CD4-positive, alpha-beta memory T cell (primary cell): Measurements from ENCODE around the gene POLQ. TPM values are rescaled to one million over a fixed set of nuclear protein-coding genes. Genes with fewer than 3 reads are reported as not detected.

ENCODE experiments used
- CTCF ChIA-PET: fragments of 350-600 bp; sonication (Branson Sonifier 250); formaldehyde crosslinking; loops from one replicate; lab custom pipeline; 2021; ENCODE audit warnings: inconsistent platforms; ENCODE audit not compliant: partially characterized antibody; lab: Charles Lee
- POLR2A ChIA-PET: fragments of 350-600 bp; sonication (Branson Sonifier 250); formaldehyde crosslinking; loops from one replicate; lab custom pipeline; 2021; ENCODE audit not compliant: partially characterized antibody; lab: Charles Lee
- DNase-seq, 5 donors: peaks; one replicate each; pipeline versions ENCODE4 v3.0.0 to v3.0.0-alpha.2; 2020 to 2022; ENCODE audit warnings: mixed read lengths in 1 of 5
- H3K27ac ChIP-seq: one replicate; pipeline ENCODE4 v1.7.0; 2013; ENCODE audit warnings: low read depth, low read length
- H3K27me3 ChIP-seq: 2 replicates; pipeline ENCODE4 v1.7.0; 2013; ENCODE audit warnings: mild to moderate bottlenecking, low read length, moderate library complexity; ENCODE audit not compliant: insufficient read depth
- H3K36me3 ChIP-seq: 2 replicates; pipeline ENCODE4 v1.7.0; 2013; ENCODE audit warnings: mild to moderate bottlenecking, low read length, moderate library complexity; ENCODE audit not compliant: insufficient read depth
- H3K4me1 ChIP-seq: 2 replicates; pipeline ENCODE4 v1.7.0; 2013; ENCODE audit warnings: mild to moderate bottlenecking, low read length, moderate library complexity; ENCODE audit not compliant: insufficient read depth
- H3K4me3 ChIP-seq, 2 donors: one replicate each; pipeline ENCODE4 v1.7.0; 2013; ENCODE audit warnings: low read length in 2 of 2, mild to moderate bottlenecking in 1 of 2
- H3K9me3 ChIP-seq, 2 donors: one replicate each; pipeline ENCODE4 v1.7.0; 2013; ENCODE audit warnings: low read length in 2 of 2, control low read depth in 1 of 2; ENCODE audit not compliant: control insufficient read depth in 1 of 2
- H3K27ac Mint-ChIP-seq, 7 donors: one replicate each; pipeline ENCODE4 v1.8.0; 2020 to 2021; ENCODE audit warnings: mixed read lengths in 7 of 7, mild to moderate bottlenecking in 6 of 7, inconsistent platforms in 3 of 7, moderate library complexity in 3 of 7
- H3K27me3 Mint-ChIP-seq, 2 donors: one replicate each; pipeline ENCODE4 v1.8.0; 2020 to 2021; ENCODE audit warnings: mixed read lengths in 2 of 2
- H3K36me3 Mint-ChIP-seq, 2 donors: one replicate each; pipeline ENCODE4 v1.8.0; 2020 to 2021; ENCODE audit warnings: mixed read lengths in 2 of 2, inconsistent platforms in 1 of 2, mild to moderate bottlenecking in 1 of 2
- H3K4me1 Mint-ChIP-seq, 4 donors: one replicate each; pipeline ENCODE4 v1.8.0; 2020 to 2021; ENCODE audit warnings: mixed read lengths in 4 of 4, mild to moderate bottlenecking in 1 of 4
- H3K4me3 Mint-ChIP-seq, 8 donors: one replicate each; pipeline ENCODE4 v1.8.0; 2020 to 2021; ENCODE audit warnings: mixed read lengths in 8 of 8, mild to moderate bottlenecking in 7 of 8, moderate library complexity in 6 of 8, inconsistent platforms in 3 of 8
- H3K9me3 Mint-ChIP-seq, 8 donors: one replicate each; pipeline ENCODE4 v1.8.0; 2020 to 2021; ENCODE audit warnings: mixed read lengths in 8 of 8, mild to moderate bottlenecking in 5 of 8, inconsistent platforms in 3 of 8, moderate library complexity in 1 of 8
- intact Hi-C: fragments of 100-400 bp; cut with micrococcal nuclease; formaldehyde crosslinking; loops from one replicate; pipeline ENCODE4 v1.15.1; 2023
- polyA plus RNA-seq, 2 donors: library from polyadenylated mRNA; unstranded; fragments of 300-500 nt; fragmentation: Illumina TruSeq; gene quantifications; one replicate each; pipeline ENCODE4 v1.2.3, GENCODE V29; 2021
- total RNA-seq, 2 experiments: library from RNA; stranded (reverse); gene quantifications; one replicate each; pipeline ENCODE4 v1.2.3, GENCODE V29; 2021

Gene POLQ
- total and polyA plus RNA-seq, 4 experiments from 2014 or later: 0.11 to 0.35 (median 0.30) TPM

DNA sequence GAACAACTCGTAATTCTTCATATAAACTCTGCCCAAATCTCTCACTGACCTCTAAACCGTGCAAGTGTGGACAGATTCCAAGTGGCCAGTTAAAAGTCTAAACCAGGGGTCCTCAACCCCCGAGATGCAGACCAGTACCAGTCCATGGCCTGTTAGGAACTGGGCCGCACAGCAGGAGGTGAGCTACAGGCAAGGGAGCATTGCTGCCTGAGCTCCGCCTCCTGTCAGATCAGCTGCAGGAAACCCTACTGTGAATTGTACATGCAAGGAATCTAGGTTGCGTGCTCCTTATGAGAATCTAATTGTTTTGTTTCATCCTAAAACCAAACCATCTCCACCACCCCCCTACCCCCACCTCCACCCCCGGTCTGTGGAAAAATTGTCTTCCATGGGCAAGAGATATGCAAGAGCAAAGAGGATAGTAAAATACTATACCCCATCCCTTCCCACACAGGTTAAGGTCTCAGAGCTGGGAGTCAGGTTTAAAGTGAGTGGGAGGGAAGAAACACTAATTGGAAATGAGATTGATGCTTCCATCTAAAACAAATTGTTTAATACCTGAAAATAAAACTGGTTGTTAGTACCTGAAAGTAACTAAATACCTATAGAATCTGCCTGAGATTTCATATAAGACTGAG lies 54.0 kb downstream of the POLQ start:
- H3K27me3 Mint-ChIP-seq: no peaks in the 10 kb centered on the region
- H3K9me3 ChIP-seq: no peaks in the 10 kb centered on the region
- no peak overlapping the region for H3K27ac Mint-ChIP-seq
- intact Hi-C loops: no loop called here
- no peaks in the 10 kb centered on the region for H3K4me1 Mint-ChIP-seq
- H3K27me3 ChIP-seq: no peaks in the 10 kb centered on the region
- no peaks in the 10 kb centered on the region for H3K9me3 Mint-ChIP-seq
- no peaks in the 10 kb centered on the region for H3K36me3 ChIP-seq
- H3K4me3 ChIP-seq: no peak overlapping the region
- H3K4me1 ChIP-seq: no peaks in the 10 kb centered on the region
- H3K27ac ChIP-seq: no peak overlapping the region
- no peak overlapping the region for H3K4me3 Mint-ChIP-seq
- no peak for DNase-seq
- no peaks in the 10 kb centered on the region for H3K36me3 Mint-ChIP-seq
- POLR2A ChIA-PET: no interaction called here
- CTCF ChIA-PET: no interaction called here

DNA sequence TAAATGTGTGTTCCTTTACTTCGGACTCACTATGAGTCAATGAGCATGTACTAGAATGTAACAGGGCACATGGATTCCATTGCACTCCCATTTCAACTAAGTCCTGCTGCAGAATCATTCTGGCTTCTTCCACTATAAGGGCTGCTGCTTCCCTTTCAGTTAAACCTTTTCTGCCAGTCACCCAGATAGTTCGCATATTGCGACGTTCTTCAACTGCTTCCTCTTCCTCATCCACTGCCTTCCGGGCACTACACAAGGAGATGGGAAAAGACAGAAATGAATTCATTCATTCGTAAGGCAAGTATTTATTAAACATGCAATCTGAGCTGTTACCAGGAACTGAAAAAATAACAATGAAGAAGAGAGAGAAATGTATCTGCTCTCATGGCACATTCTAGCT lies 55.6 kb downstream of the POLQ start:
- ChIA-PET POLR2A (no interaction called here), CTCF (no interaction called here)
- Mint-ChIP-seq H3K4me1 (no peaks in the 10 kb centered on the region), H3K36me3 (no peaks in the 10 kb centered on the region), H3K4me3 (no peak overlapping the region), H3K27me3 (no peaks in the 10 kb centered on the region), H3K9me3 (no peaks in the 10 kb centered on the region), H3K27ac (no peak overlapping the region)
- no peak overlapping the region for H3K4me3 ChIP-seq
- H3K27me3 ChIP-seq: no peaks in the 10 kb centered on the region
- DNase-seq: no peak
- H3K9me3 ChIP-seq: no peaks in the 10 kb centered on the region
- H3K4me1 ChIP-seq: no peaks in the 10 kb centered on the region
- intact Hi-C loops: no loop called here
- no peak overlapping the region for H3K27ac ChIP-seq
- H3K36me3 ChIP-seq: no peaks in the 10 kb centered on the region

- Mint-ChIP-seq H3K4me3 (no peak overlapping the region), H3K4me1 (no peaks in the 10 kb centered on the region), H3K9me3 (no peaks in the 10 kb centered on the region), H3K27ac (no peak overlapping the region), H3K27me3 (no peaks in the 10 kb centered on the region), H3K36me3 (no peaks in the 10 kb centered on the region)
- H3K4me1 ChIP-seq: no peaks in the 10 kb centered on the region
- H3K4me3 ChIP-seq: no peak overlapping the region
- intact Hi-C loops: no loop called here
- H3K27me3 ChIP-seq: no peaks in the 10 kb centered on the region
- POLR2A ChIA-PET: no interaction called here
- H3K36me3 ChIP-seq: no peaks in the 10 kb centered on the region
- CTCF ChIA-PET: no interaction called here
- DNase-seq: no peak
- no peaks in the 10 kb centered on the region for H3K9me3 ChIP-seq
- no peak overlapping the region for H3K27ac ChIP-seq
These were observed 57.2 kb downstream of the POLQ start for GRCh38 chr3:121488628-121489027.

DNA sequence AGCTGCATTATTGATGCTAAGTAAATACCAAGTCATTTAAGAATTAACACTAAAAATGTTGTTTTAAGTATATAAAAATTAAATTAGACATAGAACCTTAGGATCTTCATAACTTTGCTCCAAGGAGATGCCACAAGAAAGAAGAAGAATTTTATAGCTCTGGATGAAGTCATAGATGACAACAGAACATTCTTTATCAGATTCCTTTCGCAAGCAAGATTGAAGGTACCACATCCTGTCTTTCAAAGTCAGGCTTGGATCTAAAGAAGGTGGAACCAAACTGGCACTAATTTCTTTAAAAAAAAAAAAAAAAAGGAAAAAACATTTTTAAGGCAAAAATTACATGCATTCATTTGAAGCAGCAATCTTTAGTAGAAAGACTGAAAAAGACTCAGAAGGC lies 62.5 kb downstream of the POLQ start:
- no peaks in the 10 kb centered on the region for H3K4me1 Mint-ChIP-seq
- Histone ChIP-seq H3K9me3 (no peaks in the 10 kb centered on the region), H3K27ac (no peak overlapping the region), H3K27me3 (no peaks in the 10 kb centered on the region), H3K4me3 (no peak overlapping the region), H3K36me3 (no peaks in the 10 kb centered on the region), H3K4me1 (no peaks in the 10 kb centered on the region)
- no peaks in the 10 kb centered on the region for H3K9me3 Mint-ChIP-seq
- ChIA-PET CTCF (no interaction called here), POLR2A (no interaction called here)
- DNase-seq: no peak
- intact Hi-C loops: no loop called here
- H3K4me3 Mint-ChIP-seq: no peak overlapping the region
- H3K27ac Mint-ChIP-seq: no peak overlapping the region
- H3K36me3 Mint-ChIP-seq: no peaks in the 10 kb centered on the region
- no peaks in the 10 kb centered on the region for H3K27me3 Mint-ChIP-seq

- Mint-ChIP-seq H3K4me3 (no peak overlapping the region), H3K36me3 (no peaks in the 10 kb centered on the region), H3K4me1 (no peaks in the 10 kb centered on the region), H3K27ac (no peak overlapping the region), H3K9me3 (no peaks in the 10 kb centered on the region), H3K27me3 (no peaks in the 10 kb centered on the region)
- ChIA-PET CTCF (no interaction called here), POLR2A (no interaction called here)
- Histone ChIP-seq H3K27ac (no peak overlapping the region), H3K27me3 (no peaks in the 10 kb centered on the region), H3K4me1 (no peaks in the 10 kb centered on the region), H3K36me3 (no peaks in the 10 kb centered on the region), H3K9me3 (no peaks in the 10 kb centered on the region), H3K4me3 (no peak overlapping the region)
- intact Hi-C loops: no loop called here
- DNase-seq: no peak
These were observed 63.1 kb downstream of the POLQ start for GRCh38 chr3:121482660-121483059.

- no peak overlapping the region for H3K27ac ChIP-seq
- no peaks in the 10 kb centered on the region for H3K9me3 ChIP-seq
- POLR2A ChIA-PET: no interaction called here
- Mint-ChIP-seq H3K36me3 (no peaks in the 10 kb centered on the region), H3K27ac (no peak overlapping the region), H3K4me3 (no peak overlapping the region), H3K4me1 (no peaks in the 10 kb centered on the region), H3K27me3 (no peaks in the 10 kb centered on the region), H3K9me3 (no peaks in the 10 kb centered on the region)
- intact Hi-C loops: no loop called here
- H3K36me3 ChIP-seq: no peaks in the 10 kb centered on the region
- no peak for DNase-seq
- CTCF ChIA-PET: interaction anchor here (0.5 kb wide), 1 partner anchor 7 kb away, joined by 5 read pairs; no protein-coding TSS in a partner anchor
- H3K27me3 ChIP-seq: no peaks in the 10 kb centered on the region
- H3K4me3 ChIP-seq: no peak overlapping the region
- no peaks in the 10 kb centered on the region for H3K4me1 ChIP-seq
These were observed 64.5 kb downstream of the POLQ start for GRCh38 chr3:121481106-121481880.

DNA sequence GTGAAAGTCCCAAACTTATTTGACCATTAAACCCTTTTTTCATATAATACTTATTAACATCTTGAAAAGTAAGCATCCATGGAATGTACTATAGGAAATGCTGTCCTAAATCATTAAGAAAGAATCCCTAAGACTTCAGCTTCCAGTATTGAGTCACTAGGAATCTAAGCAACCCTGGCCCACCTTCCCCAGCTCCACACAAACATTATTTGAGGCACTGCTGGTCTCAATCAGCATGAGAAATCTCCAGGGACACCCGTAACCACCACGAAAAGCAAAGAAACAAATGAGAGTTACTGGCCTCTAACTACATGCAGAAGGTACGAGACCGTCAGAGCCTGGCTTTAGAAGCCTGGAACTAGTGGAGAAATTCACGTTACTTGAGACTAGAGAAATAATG lies 68.2 kb downstream of the POLQ start:
- no peaks in the 10 kb centered on the region for H3K4me1 Mint-ChIP-seq
- Histone ChIP-seq H3K27ac (no peak overlapping the region), H3K4me3 (no peak overlapping the region), H3K36me3 (no peaks in the 10 kb centered on the region), H3K9me3 (no peaks in the 10 kb centered on the region), H3K27me3 (no peaks in the 10 kb centered on the region), H3K4me1 (no peaks in the 10 kb centered on the region)
- no peak for DNase-seq
- CTCF ChIA-PET: interaction anchor here (0.6 kb wide), 1 partner anchor 64 kb away, joined by 3 read pairs; no protein-coding TSS in a partner anchor
- intact Hi-C loops: no loop called here
- no peaks in the 10 kb centered on the region for H3K9me3 Mint-ChIP-seq
- H3K36me3 Mint-ChIP-seq: no peaks in the 10 kb centered on the region
- POLR2A ChIA-PET: no interaction called here
- H3K27ac Mint-ChIP-seq: no peak overlapping the region
- H3K4me3 Mint-ChIP-seq: no peak overlapping the region
- H3K27me3 Mint-ChIP-seq: no peaks in the 10 kb centered on the region
